HEK293 (cell line): ENCODE data around the gene IRS2.

Source experiments
- BCL11A ChIP-seq: fragments of 450-650 bp; formaldehyde crosslinking; IDR thresholded peaks from 2 replicates; pipeline ENCODE4 v1.5.1; 2016; ENCODE audit warnings: low read depth, missing biosample characterization, missing genetic modification characterization
- GLI2 ChIP-seq: fragments of 450-650 bp; formaldehyde crosslinking; IDR thresholded peaks from 2 replicates; pipeline ENCODE4; 2017; ENCODE audit warnings: missing biosample characterization, missing genetic modification characterization, low read depth, borderline replicate concordance
- GLI4 ChIP-seq: fragments of 450-650 bp; formaldehyde crosslinking; IDR thresholded peaks from 2 replicates; pipeline ENCODE4 v1.5.1; 2016; ENCODE audit warnings: missing biosample characterization, missing genetic modification characterization
- HOXD13 ChIP-seq: sonication (generic); formaldehyde crosslinking; IDR thresholded peaks from 2 replicates; pipeline ENCODE4 v1.8.0; 2022; ENCODE audit warnings: missing genetic modification reagents, borderline replicate concordance
- IKZF3 ChIP-seq: fragments of 450-650 bp; IDR thresholded peaks from 2 replicates; pipeline ENCODE4 v1.5.0; 2018; ENCODE audit warnings: missing biosample characterization, mild to moderate bottlenecking, missing genetic modification characterization, moderate library complexity
- KLF1 ChIP-seq: fragments of 450-650 bp; formaldehyde crosslinking; IDR thresholded peaks from 2 replicates; pipeline ENCODE4 v1.5.1; 2016; ENCODE audit warnings: missing biosample characterization, missing genetic modification characterization
- KLF10 ChIP-seq: fragments of 450-650 bp; IDR thresholded peaks from 2 replicates; pipeline ENCODE4 v1.5.1; 2018; ENCODE audit warnings: missing biosample characterization, mild to moderate bottlenecking, missing genetic modification characterization
- SALL2 ChIP-seq: fragments of 450-650 bp; formaldehyde crosslinking; IDR thresholded peaks from 2 replicates; pipeline ENCODE4 v1.5.0; 2017; ENCODE audit warnings: missing biosample characterization, mild to moderate bottlenecking, missing genetic modification characterization, borderline replicate concordance
- ZBTB17 ChIP-seq: fragments of 450-650 bp; formaldehyde crosslinking; IDR thresholded peaks from 2 replicates; pipeline ENCODE4 v1.5.1; 2016; ENCODE audit warnings: missing biosample characterization, missing genetic modification characterization
- ZFP69B ChIP-seq: fragments of 450-650 bp; formaldehyde crosslinking; IDR thresholded peaks from 2 replicates; pipeline ENCODE4 v1.5.1; 2016; ENCODE audit warnings: missing biosample characterization, missing genetic modification characterization
- ZIC2 ChIP-seq: fragments of 450-650 bp; formaldehyde crosslinking; IDR thresholded peaks from 2 replicates; pipeline ENCODE4 v1.5.1; 2016; ENCODE audit warnings: missing biosample characterization, missing genetic modification characterization
- ZNF112 ChIP-seq: fragments of 450-650 bp; formaldehyde crosslinking; IDR thresholded peaks from 2 replicates; pipeline ENCODE4 v1.5.0; 2017; ENCODE audit warnings: missing biosample characterization, missing genetic modification characterization
- ZNF133 ChIP-seq: fragments of 450-650 bp; formaldehyde crosslinking; IDR thresholded peaks from 2 replicates; pipeline ENCODE4 v1.5.1; 2016; ENCODE audit warnings: missing biosample characterization, missing genetic modification characterization
- ZNF16 ChIP-seq: fragments of 450-650 bp; formaldehyde crosslinking; IDR thresholded peaks from 2 replicates; pipeline ENCODE4 v1.5.1; 2016; ENCODE audit warnings: low read depth, missing biosample characterization, missing genetic modification characterization
- ZNF274 ChIP-seq, 2 experiments: fragments of 200-500 bp in 1 of 2; fragments of 450-650 bp in 1 of 2; sonication (Bioruptor generic) in 1 of 2; formaldehyde crosslinking in 1 of 2; IDR thresholded peaks; 2 replicates each; pipeline versions ENCODE4 v1.5.1 to v1.6.1; 2014 to 2016; ENCODE audit warnings: borderline replicate concordance in 1 of 2, inconsistent platforms in 1 of 2, low read length in 1 of 2, missing biosample characterization in 1 of 2, missing genetic modification characterization in 1 of 2
- ZNF366 ChIP-seq: fragments of 450-650 bp; formaldehyde crosslinking; conservative IDR thresholded peaks from 2 replicates; pipeline ENCODE4 v1.5.1; 2016; ENCODE audit warnings: missing biosample characterization, missing genetic modification characterization
- ZNF404 ChIP-seq: fragments of 450-650 bp; formaldehyde crosslinking; IDR thresholded peaks from 2 replicates; pipeline ENCODE4 v1.5.1; 2017; ENCODE audit warnings: missing biosample characterization, missing genetic modification characterization
- ZNF416 ChIP-seq: fragments of 450-650 bp; formaldehyde crosslinking; IDR thresholded peaks from 2 replicates; pipeline ENCODE4 v1.5.1; 2016; ENCODE audit warnings: missing biosample characterization, missing genetic modification characterization
- ZNF473 ChIP-seq: fragments of 450-650 bp; formaldehyde crosslinking; IDR thresholded peaks from 2 replicates; pipeline ENCODE4 v1.5.1; 2017; ENCODE audit warnings: missing biosample characterization, missing genetic modification characterization
- ZNF501 ChIP-seq: fragments of 450-650 bp; formaldehyde crosslinking; IDR thresholded peaks from 2 replicates; pipeline ENCODE4 v1.5.1; 2016; ENCODE audit warnings: missing biosample characterization, missing genetic modification characterization
- ZNF548 ChIP-seq: fragments of 450-650 bp; formaldehyde crosslinking; IDR thresholded peaks from 2 replicates; pipeline ENCODE4 v1.5.1; 2016; ENCODE audit warnings: missing biosample characterization, missing genetic modification characterization
- ZNF558 ChIP-seq: fragments of 450-650 bp; formaldehyde crosslinking; IDR thresholded peaks from 2 replicates; pipeline ENCODE4 v1.5.1; 2016; ENCODE audit warnings: missing biosample characterization, missing genetic modification characterization
- ZNF560 ChIP-seq: fragments of 450-650 bp; formaldehyde crosslinking; IDR thresholded peaks from 2 replicates; pipeline ENCODE4 v1.5.1; 2017; ENCODE audit warnings: missing biosample characterization, missing genetic modification characterization, borderline replicate concordance
- ZNF585B ChIP-seq: fragments of 450-650 bp; formaldehyde crosslinking; IDR thresholded peaks from 2 replicates; pipeline ENCODE4 v1.5.1; 2016; ENCODE audit warnings: missing biosample characterization, missing genetic modification characterization
- ZNF596 ChIP-seq: fragments of 450-650 bp; IDR thresholded peaks from 2 replicates; pipeline ENCODE4 v1.5.0; 2018; ENCODE audit warnings: missing biosample characterization, mild to moderate bottlenecking, missing genetic modification characterization, moderate library complexity
- ZNF610 ChIP-seq: fragments of 450-650 bp; formaldehyde crosslinking; IDR thresholded peaks from 2 replicates; pipeline ENCODE4 v1.5.1; 2016; ENCODE audit warnings: missing biosample characterization, missing genetic modification characterization, borderline replicate concordance
- ZNF626 ChIP-seq: fragments of 450-650 bp; sonication (Bioruptor Pico); formaldehyde crosslinking; IDR thresholded peaks from 2 replicates; pipeline ENCODE4 v1.5.1; 2018; ENCODE audit warnings: missing biosample characterization, missing genetic modification characterization, inconsistent platforms
- ZNF670 ChIP-seq: fragments of 450-650 bp; formaldehyde crosslinking; IDR thresholded peaks from 2 replicates; pipeline ENCODE4 v1.5.1; 2016; ENCODE audit warnings: missing biosample characterization, missing genetic modification characterization, low read depth
- ZNF707 ChIP-seq: fragments of 450-650 bp; formaldehyde crosslinking; IDR thresholded peaks from 2 replicates; pipeline ENCODE4 v1.5.1; 2016; ENCODE audit warnings: missing biosample characterization, missing genetic modification characterization
- ZSCAN16 ChIP-seq: fragments of 450-650 bp; formaldehyde crosslinking; IDR thresholded peaks from 2 replicates; pipeline ENCODE4 v1.5.1; 2016; ENCODE audit warnings: missing biosample characterization, missing genetic modification characterization
- TF ChIP-seq, protein P1 (sequence below): fragments of 450-650 bp; formaldehyde crosslinking; IDR thresholded peaks from 2 replicates; pipeline ENCODE4 v1.5.1; 2016; ENCODE audit warnings: missing biosample characterization, missing genetic modification characterization
- TF ChIP-seq, protein P2 (sequence below): fragments of 450-650 bp; formaldehyde crosslinking; IDR thresholded peaks from 2 replicates; pipeline ENCODE4 v1.5.1; 2017; ENCODE audit warnings: missing biosample characterization, missing genetic modification characterization
- TF ChIP-seq, protein P3 (sequence below): fragments of 450-650 bp; formaldehyde crosslinking; conservative IDR thresholded peaks from 2 replicates; pipeline ENCODE4 v1.5.1; 2016; ENCODE audit warnings: low read depth, missing biosample characterization, missing genetic modification characterization

IRS2 gene

DNA sequence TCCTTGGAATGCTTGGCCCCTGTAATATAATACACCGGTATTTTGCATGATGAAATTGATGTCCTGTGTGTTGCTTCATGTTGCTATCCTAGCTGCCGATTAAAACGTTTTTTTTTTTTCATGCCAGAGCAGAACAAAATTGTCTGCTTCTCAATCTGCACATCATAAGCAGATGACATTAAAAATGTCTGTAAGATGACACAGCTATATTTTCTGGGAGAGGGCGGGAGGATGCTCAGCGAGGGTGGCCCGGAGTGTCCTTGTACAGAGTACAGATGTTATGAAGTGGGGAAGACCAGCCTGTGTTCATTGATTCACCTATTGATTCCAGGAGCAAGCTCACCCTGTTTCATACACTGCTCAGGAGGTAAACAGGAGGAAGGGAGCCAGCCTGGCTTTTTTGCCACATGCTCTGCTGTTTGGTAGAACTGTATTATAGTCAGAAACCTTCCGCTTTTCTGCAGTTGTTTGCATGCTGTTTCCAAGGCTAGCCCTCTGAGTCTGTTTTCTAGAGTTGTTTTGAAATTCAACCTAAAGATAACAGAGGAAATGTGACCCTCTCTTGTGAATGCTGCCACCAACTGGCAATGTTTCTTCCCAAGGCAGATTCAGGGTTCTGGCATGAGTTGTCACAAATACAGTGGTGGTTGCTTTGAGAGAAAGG is 4.7 kb upstream of the IRS2 start (continued):
- TF ChIP-seq ZNF366 (tag by site-specific recombination) (peak; percentile 32; the same call in 1 of the 2 replicates), ZNF473 (tag by site-specific recombination) (no peak), ZIC2 (tag by site-specific recombination) (no peak), ZNF501 (tag by site-specific recombination) (no peak), ZNF274 (IDR thresholded peaks at IDR 0.05; ENCODE audit: low read length) (no peak), ZNF274 (tag by site-specific recombination; IDR thresholded peaks at IDR 0.05; ENCODE audit: borderline replicate concordance) (no peak), ZNF16 (tag by site-specific recombination) (no peak), ZSCAN16 (tag by site-specific recombination) (no peak), ZNF558 (tag by site-specific recombination) (no peak), ZNF112 (tag by site-specific recombination) (no peak), GLI4 (tag by site-specific recombination) (no peak), ZNF416 (tag by site-specific recombination) (no peak), SALL2 (tag by site-specific recombination) (no peak), BCL11A (tag by site-specific recombination) (no peak), ZFP69B (no peak), ZNF707 (tag by site-specific recombination) (no peak), ZNF610 (tag by site-specific recombination) (no peak), IKZF3 (tag by site-specific recombination) (no peak), ZNF404 (tag by site-specific recombination) (no peak), HOXD13 (CRISPR knock-in tag) (no peak), ZNF626 (tag by site-specific recombination) (no peak), ZNF548 (tag by site-specific recombination) (no peak), ZNF670 (no peak), KLF10 (tag by site-specific recombination) (0 out of 2 replicates have a peak, but pooled peaks have one; percentile 18), ZNF560 (tag by site-specific recombination) (no peak), ZNF133 (no peak), ZNF585B (tag by site-specific recombination) (no peak), ZNF596 (tag by site-specific recombination) (no peak), ZBTB17 (tag by site-specific recombination) (peak; percentile 81), KLF1 (no peak), GLI2 (tag by site-specific recombination) (no peak)
- TF ChIP-seq, protein P1, sequence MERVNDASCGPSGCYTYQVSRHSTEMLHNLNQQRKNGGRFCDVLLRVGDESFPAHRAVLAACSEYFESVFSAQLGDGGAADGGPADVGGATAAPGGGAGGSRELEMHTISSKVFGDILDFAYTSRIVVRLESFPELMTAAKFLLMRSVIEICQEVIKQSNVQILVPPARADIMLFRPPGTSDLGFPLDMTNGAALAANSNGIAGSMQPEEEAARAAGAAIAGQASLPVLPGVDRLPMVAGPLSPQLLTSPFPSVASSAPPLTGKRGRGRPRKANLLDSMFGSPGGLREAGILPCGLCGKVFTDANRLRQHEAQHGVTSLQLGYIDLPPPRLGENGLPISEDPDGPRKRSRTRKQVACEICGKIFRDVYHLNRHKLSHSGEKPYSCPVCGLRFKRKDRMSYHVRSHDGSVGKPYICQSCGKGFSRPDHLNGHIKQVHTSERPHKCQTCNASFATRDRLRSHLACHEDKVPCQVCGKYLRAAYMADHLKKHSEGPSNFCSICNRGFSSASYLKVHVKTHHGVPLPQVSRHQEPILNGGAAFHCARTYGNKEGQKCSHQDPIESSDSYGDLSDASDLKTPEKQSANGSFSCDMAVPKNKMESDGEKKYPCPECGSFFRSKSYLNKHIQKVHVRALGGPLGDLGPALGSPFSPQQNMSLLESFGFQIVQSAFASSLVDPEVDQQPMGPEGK (tag by site-specific recombination) = no peak
- TF ChIP-seq, protein P2, sequence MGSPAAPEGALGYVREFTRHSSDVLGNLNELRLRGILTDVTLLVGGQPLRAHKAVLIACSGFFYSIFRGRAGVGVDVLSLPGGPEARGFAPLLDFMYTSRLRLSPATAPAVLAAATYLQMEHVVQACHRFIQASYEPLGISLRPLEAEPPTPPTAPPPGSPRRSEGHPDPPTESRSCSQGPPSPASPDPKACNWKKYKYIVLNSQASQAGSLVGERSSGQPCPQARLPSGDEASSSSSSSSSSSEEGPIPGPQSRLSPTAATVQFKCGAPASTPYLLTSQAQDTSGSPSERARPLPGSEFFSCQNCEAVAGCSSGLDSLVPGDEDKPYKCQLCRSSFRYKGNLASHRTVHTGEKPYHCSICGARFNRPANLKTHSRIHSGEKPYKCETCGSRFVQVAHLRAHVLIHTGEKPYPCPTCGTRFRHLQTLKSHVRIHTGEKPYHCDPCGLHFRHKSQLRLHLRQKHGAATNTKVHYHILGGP = no peak
- TF ChIP-seq, protein P3, sequence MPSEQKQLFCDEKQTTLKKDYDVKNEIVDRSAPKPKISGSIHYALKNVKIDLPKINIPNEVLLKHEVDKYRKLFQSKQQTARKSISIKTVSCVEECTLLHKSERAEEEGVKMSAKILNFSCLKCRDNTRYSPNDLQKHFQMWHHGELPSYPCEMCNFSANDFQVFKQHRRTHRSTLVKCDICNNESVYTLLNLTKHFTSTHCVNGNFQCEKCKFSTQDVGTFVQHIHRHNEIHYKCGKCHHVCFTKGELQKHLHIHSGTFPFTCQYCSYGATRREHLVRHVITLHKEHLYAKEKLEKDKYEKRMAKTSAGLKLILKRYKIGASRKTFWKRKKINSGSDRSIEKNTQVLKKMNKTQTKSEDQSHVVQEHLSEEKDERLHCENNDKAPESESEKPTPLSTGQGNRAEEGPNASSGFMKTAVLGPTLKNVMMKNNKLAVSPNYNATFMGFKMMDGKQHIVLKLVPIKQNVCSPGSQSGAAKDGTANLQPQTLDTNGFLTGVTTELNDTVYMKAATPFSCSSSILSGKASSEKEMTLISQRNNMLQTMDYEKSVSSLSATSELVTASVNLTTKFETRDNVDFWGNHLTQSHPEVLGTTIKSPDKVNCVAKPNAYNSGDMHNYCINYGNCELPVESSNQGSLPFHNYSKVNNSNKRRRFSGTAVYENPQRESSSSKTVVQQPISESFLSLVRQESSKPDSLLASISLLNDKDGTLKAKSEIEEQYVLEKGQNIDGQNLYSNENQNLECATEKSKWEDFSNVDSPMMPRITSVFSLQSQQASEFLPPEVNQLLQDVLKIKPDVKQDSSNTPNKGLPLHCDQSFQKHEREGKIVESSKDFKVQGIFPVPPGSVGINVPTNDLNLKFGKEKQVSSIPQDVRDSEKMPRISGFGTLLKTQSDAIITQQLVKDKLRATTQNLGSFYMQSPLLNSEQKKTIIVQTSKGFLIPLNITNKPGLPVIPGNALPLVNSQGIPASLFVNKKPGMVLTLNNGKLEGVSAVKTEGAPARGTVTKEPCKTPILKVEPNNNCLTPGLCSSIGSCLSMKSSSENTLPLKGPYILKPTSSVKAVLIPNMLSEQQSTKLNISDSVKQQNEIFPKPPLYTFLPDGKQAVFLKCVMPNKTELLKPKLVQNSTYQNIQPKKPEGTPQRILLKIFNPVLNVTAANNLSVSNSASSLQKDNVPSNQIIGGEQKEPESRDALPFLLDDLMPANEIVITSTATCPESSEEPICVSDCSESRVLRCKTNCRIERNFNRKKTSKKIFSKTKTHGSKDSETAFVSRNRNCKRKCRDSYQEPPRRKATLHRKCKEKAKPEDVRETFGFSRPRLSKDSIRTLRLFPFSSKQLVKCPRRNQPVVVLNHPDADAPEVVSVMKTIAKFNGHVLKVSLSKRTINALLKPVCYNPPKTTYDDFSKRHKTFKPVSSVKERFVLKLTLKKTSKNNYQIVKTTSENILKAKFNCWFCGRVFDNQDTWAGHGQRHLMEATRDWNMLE = 0 out of 2 replicates have a peak, but pooled peaks have one; percentile 26
